Activated CD8-positive, alpha-beta T cell treated with anti-CD3 and anti-CD28 coated beads, Interleukin-2, amount 10 ng/mL, durations not matched to agents 7 days and 5 days (primary cell): ENCODE results near the gene ALDH1B1. TPM values are rescaled to one million over a fixed set of nuclear protein-coding genes. Genes with fewer than 3 reads are reported as not detected.

ENCODE experiments used
- ATAC-seq: fragments of 150-1000 bp; cut with Tn5 transposase; one replicate; pipeline ENCODE4 v1.10.0; 2021; ENCODE audit warnings: moderate library complexity
- CTCF ChIA-PET: fragments of 350-600 bp; sonication (Branson Sonifier 250); formaldehyde crosslinking; loops from one replicate; lab custom pipeline; 2021; ENCODE audit warnings: antibody characterized with exemption; lab: Charles Lee
- POLR2A ChIA-PET: fragments of 350-600 bp; sonication (Branson Sonifier 250); formaldehyde crosslinking; loops from one replicate; lab custom pipeline; 2021; ENCODE audit warnings: antibody characterized with exemption; lab: Charles Lee
- DNase-seq: peaks from one replicate; pipeline ENCODE4 v3.0.0-alpha.2; 2020
- H3K27ac Mint-ChIP-seq: one replicate; pipeline ENCODE4 v1.8.0; 2021; ENCODE audit warnings: mild to moderate bottlenecking, mixed read lengths
- H3K27me3 Mint-ChIP-seq: one replicate; pipeline ENCODE4 v1.8.0; 2021; ENCODE audit warnings: low read depth, mixed read lengths
- H3K36me3 Mint-ChIP-seq: one replicate; pipeline ENCODE4 v1.8.0; 2021; ENCODE audit warnings: low read depth, mixed read lengths
- H3K4me1 Mint-ChIP-seq: one replicate; pipeline ENCODE4 v1.8.0; 2021; ENCODE audit warnings: low read depth, mixed read lengths
- H3K4me3 Mint-ChIP-seq: one replicate; pipeline ENCODE4 v1.8.0; 2021; ENCODE audit warnings: mild to moderate bottlenecking, mixed read lengths
- H3K9me3 Mint-ChIP-seq: one replicate; pipeline ENCODE4 v1.8.0; 2022; ENCODE audit warnings: mixed read lengths; ENCODE audit not compliant: insufficient read depth
- total RNA-seq, 2 experiments: library from RNA; stranded (reverse); gene quantifications; one replicate each; pipeline ENCODE4 v1.2.3, GENCODE V29; 2021

The ALDH1B1 gene
- total RNA-seq, 2 experiments from 2014 or later: 14.7 to 16.3 TPM

DNA sequence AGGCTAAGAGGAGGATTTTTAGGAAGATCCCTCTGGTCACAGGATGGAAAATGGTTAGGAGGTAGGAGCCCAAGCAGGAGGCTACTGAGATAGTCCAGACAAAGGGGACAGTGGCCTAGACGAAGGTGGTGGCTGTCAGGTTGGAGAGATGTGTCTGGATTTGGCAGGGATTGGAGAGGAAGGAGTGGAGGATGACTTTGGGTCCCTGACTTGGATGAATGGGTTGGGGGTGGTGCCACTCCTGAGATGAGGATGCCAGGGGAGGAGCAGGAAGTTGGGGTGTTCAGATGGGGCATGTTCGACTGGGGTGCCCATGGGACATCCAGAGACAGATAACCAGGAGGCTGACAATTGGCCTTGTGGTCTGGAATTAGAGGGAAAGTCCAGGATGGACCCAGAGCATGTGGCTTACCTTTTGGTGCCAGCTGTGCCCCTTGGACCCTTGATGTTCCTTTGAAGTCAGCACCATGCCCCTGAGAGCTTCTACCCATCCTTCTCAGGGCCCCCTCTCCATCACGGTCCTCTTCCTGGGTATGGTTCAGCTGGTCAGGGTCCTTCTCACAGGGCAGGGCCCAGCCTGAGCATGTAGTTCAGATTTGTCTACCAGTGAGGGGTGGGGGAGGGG is 46.9 kb downstream of the ALDH1B1 start:
- no peaks in the 10 kb centered on the region for H3K36me3 Mint-ChIP-seq
- ATAC-seq: no peak
- H3K4me1 Mint-ChIP-seq: no peaks in the 10 kb centered on the region
- no peak overlapping the region for H3K4me3 Mint-ChIP-seq
- H3K27ac Mint-ChIP-seq: no peak overlapping the region
- H3K27me3 Mint-ChIP-seq: peaks cover 5% of the 10 kb centered on the region
- H3K9me3 Mint-ChIP-seq: no peaks in the 10 kb centered on the region
- DNase-seq: no peak
- ChIA-PET POLR2A (no interaction called here), CTCF (interaction anchor here (1.4 kb wide), 1 partner anchor 22 kb away, joined by 4 read pairs; no protein-coding TSS in a partner anchor)

DNA sequence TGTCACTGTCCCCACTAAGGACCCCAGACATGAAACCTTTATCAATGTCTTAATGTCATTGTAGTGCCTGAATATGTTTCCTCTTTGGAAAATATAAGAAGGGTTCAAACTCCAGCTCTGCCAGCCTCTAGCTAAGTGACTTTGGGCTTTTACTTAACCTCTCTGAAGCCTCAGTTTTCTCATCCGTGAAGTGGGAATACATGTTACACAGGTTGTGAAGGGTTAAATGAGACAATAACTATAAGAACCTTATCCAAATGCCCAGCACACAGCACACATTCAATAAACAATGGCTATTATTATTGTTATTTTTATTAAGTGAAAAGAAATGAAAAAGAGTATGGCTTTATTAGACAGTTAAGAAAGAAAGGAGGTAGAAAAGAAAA is 47.4 kb downstream of the ALDH1B1 start:
- Mint-ChIP-seq H3K36me3 (no peaks in the 10 kb centered on the region), H3K27me3 (peaks cover 7% of the 10 kb centered on the region), H3K4me1 (no peaks in the 10 kb centered on the region), H3K9me3 (no peaks in the 10 kb centered on the region), H3K27ac (no peak overlapping the region), H3K4me3 (no peak overlapping the region)
- ATAC-seq (no peak), DNase-seq (no peak)
- CTCF ChIA-PET: interaction anchor here (1.4 kb wide), 1 partner anchor 23 kb away, joined by 4 read pairs; no protein-coding TSS in a partner anchor
- POLR2A ChIA-PET: no interaction called here

DNA sequence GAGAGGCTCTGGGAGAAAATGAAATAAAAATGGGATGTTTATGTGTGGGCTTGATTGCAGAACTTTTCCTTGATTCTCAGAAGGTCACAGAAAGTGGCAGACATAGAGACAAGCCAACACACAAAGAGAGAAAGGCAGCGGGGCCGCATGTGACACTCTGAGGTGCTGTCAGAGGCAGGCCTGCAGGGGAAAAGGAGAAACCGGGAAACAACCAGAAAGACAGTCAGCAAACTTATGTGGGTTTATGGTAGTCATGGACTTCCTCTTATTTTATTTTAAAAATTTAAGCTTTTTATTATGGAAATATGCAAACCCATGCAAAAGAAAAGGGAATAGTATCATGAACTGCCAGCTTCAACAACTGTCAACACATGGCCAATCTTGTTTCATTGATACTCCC is 48.0 kb downstream of the ALDH1B1 start:
- Mint-ChIP-seq H3K4me3 (no peak overlapping the region), H3K4me1 (no peaks in the 10 kb centered on the region), H3K27ac (no peak overlapping the region), H3K27me3 (peaks cover 7% of the 10 kb centered on the region), H3K9me3 (no peaks in the 10 kb centered on the region), H3K36me3 (no peaks in the 10 kb centered on the region)
- ChIA-PET CTCF (interaction anchor here (1.4 kb wide), 1 partner anchor 23 kb away, joined by 4 read pairs; no protein-coding TSS in a partner anchor), POLR2A (no interaction called here)
- ATAC-seq (no peak), DNase-seq (no peak)

- H3K4me3 Mint-ChIP-seq: no peak overlapping the region
- POLR2A ChIA-PET: no interaction called here
Observed at GRCh38 chr9:38441347-38442085, 49.0 kb downstream of the ALDH1B1 start.

DNA sequence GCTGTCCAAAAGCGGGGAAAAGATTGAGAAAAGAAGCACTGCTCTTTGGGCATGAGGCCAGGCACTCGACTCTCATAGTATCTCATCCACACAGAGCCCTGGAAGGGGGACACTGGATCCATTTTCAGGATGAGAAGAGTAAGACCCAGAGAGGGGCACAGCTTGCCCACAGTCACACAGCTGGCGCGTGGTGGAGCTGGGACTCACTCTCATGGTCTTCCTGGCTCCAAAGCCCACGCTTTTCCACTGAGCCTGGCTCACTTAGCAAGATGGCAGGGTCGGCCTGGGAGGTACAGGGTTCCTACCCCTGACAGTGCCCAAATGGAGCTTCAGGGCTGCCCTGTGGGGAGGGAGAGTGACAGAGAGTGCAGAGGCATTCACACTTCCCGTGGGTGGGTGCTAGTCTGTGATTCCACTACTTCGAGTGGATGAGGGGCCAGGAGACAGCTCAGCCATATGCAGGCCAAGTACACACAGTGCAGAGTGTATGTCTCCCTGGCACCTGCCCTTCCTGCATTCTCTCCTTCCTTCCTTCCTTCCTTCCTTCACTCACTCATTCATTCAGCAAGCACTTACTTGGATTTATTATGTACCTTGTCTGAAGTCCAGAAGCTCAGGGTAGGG is 50.1 kb downstream of the ALDH1B1 start:
- no peak for ATAC-seq
- ChIA-PET CTCF (no interaction called here), POLR2A (no interaction called here)
- no peak for DNase-seq
- no peaks in the 10 kb centered on the region for H3K9me3 Mint-ChIP-seq
- H3K36me3 Mint-ChIP-seq: no peaks in the 10 kb centered on the region
- peaks cover 16% of the 10 kb centered on the region for H3K27me3 Mint-ChIP-seq
- no peak overlapping the region for H3K4me3 Mint-ChIP-seq
- no peak overlapping the region for H3K27ac Mint-ChIP-seq
- no peaks in the 10 kb centered on the region for H3K4me1 Mint-ChIP-seq

More at GRCh38 chr9:38441347-38442085, 49.0 kb downstream of the ALDH1B1 start:
- Mint-ChIP-seq H3K27ac (no peak overlapping the region), H3K36me3 (no peaks in the 10 kb centered on the region), H3K27me3 (peaks cover 11% of the 10 kb centered on the region), H3K9me3 (no peaks in the 10 kb centered on the region), H3K4me1 (no peaks in the 10 kb centered on the region)
- DNase-seq (no peak), ATAC-seq (no peak)
- CTCF ChIA-PET: no interaction called here

DNA sequence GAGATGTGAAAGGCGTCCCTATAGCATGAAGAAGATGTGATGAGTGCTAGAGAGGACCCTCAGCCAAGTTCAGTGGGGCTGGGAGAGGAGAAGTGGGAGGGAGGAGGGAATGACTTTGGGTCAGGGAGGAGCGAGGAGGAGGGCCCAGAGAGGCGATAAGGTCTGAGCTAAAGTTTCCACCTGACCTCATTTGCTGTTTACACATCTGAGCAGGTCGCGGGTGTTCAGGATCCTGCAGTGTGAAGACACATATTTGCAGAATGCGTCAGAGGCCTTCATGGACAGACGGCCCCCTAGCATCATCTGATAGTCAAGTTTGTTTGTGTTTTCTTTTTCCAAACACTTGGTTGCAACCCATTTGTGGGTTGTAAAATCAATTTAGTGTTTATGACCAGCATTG is 50.7 kb downstream of the ALDH1B1 start:
- Mint-ChIP-seq H3K27me3 (peaks cover 16% of the 10 kb centered on the region), H3K4me1 (no peaks in the 10 kb centered on the region), H3K27ac (no peak overlapping the region), H3K9me3 (no peaks in the 10 kb centered on the region), H3K36me3 (no peaks in the 10 kb centered on the region), H3K4me3 (no peak overlapping the region)
- ATAC-seq: no peak
- ChIA-PET POLR2A (no interaction called here), CTCF (no interaction called here)
- DNase-seq: no peak

DNA sequence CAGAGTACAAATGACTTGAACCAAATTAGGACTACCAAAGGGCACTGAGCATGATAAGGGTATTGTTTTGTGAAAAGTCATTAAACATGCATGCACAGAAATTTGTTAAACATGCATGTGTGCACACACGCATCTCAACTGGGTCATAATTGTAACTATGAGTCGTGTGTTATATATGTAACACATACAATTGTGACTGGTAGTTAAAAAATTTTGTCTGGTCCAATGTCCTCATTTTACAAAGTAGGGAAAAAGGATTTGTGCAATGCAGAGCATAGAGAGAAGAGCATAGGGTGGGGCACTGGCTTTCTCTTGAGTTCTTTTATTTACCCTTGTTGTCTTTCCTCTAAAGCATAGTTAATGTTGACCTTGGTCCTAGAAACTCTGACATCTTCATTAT is 51.1 kb downstream of the ALDH1B1 start:
- Mint-ChIP-seq H3K9me3 (no peaks in the 10 kb centered on the region), H3K27me3 (peaks cover 20% of the 10 kb centered on the region), H3K27ac (no peak overlapping the region), H3K36me3 (no peaks in the 10 kb centered on the region), H3K4me1 (no peaks in the 10 kb centered on the region), H3K4me3 (no peak overlapping the region)
- CTCF ChIA-PET: no interaction called here
- DNase-seq: no peak
- POLR2A ChIA-PET: no interaction called here
- ATAC-seq: no peak

DNA sequence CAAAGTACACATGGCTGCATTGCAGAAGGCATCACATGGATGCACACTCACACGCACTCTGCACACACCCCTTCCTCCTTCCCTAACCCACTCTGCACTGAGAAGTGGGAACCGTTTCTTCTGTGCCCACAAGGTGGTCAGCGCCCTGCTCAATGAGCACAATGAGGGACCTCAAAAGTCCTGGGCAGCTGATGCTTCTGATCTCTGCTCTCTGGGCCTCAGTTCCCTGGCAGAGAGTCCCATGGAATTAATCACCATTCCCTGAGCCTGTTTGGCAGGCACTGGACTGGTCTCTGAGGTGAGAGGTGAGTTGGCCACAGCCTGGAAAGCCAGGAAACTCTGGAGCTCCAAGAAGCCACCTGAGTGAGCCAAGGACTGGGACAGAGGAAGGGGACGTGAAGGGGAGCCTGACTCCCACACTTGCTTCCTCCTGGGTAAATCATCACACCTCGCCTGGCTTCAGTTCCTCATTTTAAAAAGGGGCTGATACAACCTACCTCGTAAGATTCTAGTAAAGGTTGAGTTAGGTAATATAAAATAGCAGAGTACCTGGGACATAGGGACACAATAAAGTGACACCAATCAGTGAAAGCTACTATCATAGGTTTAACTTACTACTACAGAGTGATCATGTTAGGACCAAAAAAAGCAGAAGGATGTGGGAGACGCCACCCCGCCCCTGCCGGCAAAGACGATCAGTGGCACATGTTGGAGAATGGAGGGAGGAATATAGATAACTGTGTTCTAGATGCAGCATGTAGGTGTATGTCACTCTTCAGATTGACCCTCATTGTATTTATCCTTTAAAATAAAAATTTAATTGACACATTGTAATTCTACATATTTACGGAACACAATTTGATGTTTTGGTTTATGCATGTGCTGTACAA is 52.9 kb downstream of the ALDH1B1 start:
- H3K4me1 Mint-ChIP-seq: no peaks in the 10 kb centered on the region
- DNase-seq (no peak), ATAC-seq (no peak)
- no peaks in the 10 kb centered on the region for H3K36me3 Mint-ChIP-seq
- H3K4me3 Mint-ChIP-seq: no peak overlapping the region
- H3K27ac Mint-ChIP-seq: no peak overlapping the region
- ChIA-PET POLR2A (no interaction called here), CTCF (no interaction called here)
- H3K27me3 Mint-ChIP-seq: peaks cover 28% of the 10 kb centered on the region
- peaks cover under 1% of the 10 kb centered on the region for H3K9me3 Mint-ChIP-seq

- Mint-ChIP-seq H3K27me3 (peaks cover 29% of the 10 kb centered on the region), H3K9me3 (peaks cover 13% of the 10 kb centered on the region), H3K4me1 (no peaks in the 10 kb centered on the region), H3K36me3 (no peaks in the 10 kb centered on the region), H3K27ac (no peak overlapping the region), H3K4me3 (no peak overlapping the region)
- DNase-seq: no peak
- POLR2A ChIA-PET: no interaction called here
- CTCF ChIA-PET: no interaction called here
- ATAC-seq: no peak
Observed at GRCh38 chr9:38447703-38448102, 55.2 kb downstream of the ALDH1B1 start.
